T-helper 1 cell (primary cell): Measurements from ENCODE around the gene PDGFRB.
"Not testable (repeated sequence)": the region's sequence is repeated elsewhere in the genome, so short reads cannot be mapped to it uniquely, and the experiment has no call there.

Experiments used
- DNase-seq, 5 donors: peaks; one replicate each; pipeline ENCODE4 v3.0.0-alpha.2; 2012 to 2020

Gene PDGFRB

DNA sequence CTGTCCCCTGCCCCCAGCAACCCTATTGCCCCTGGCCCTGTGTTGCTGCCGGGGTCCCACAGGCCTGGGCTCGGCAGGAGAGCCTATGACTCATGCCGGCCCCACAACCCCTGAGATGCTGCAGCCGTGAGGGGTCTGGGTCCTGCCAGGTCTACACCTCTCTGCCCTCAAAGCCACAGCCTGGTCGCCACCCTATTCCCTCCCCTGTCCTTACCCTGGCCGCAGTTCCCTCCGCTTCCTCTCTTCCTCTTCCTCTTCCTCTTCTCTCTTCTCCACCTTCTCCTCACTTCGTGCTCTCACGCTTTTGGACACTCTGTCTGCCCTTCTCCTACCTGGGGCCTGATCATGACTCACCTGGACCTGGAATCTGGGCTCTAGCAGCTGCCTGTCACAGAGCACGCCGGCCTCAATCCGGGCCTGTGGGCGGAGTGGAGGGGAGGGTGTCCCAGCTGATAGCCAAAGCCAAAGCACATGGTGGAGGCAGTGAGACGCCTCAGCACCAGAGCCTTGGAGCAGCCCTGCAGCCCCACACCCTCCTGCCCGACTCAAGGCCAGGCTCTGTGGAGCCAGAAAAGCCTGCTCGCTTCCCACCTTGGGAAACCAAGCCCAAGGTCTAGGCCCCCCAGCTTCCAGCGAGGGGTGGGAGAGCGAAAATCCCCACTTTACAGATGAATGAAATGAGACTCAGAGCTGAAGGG, 42.4 kb downstream of the PDGFRB start:
- DNase-seq, result no peak

- DNase-seq, result no peak
These were observed 43.2 kb downstream of the PDGFRB start for GRCh38 chr5:150112201-150113046.

- DNase-seq, result no peak
These were observed 44.5 kb downstream of the PDGFRB start for GRCh38 chr5:150111122-150111521.

GRCh38 chr5:150109921-150110320, 45.7 kb downstream of the PDGFRB start:
- no peak for DNase-seq

DNA sequence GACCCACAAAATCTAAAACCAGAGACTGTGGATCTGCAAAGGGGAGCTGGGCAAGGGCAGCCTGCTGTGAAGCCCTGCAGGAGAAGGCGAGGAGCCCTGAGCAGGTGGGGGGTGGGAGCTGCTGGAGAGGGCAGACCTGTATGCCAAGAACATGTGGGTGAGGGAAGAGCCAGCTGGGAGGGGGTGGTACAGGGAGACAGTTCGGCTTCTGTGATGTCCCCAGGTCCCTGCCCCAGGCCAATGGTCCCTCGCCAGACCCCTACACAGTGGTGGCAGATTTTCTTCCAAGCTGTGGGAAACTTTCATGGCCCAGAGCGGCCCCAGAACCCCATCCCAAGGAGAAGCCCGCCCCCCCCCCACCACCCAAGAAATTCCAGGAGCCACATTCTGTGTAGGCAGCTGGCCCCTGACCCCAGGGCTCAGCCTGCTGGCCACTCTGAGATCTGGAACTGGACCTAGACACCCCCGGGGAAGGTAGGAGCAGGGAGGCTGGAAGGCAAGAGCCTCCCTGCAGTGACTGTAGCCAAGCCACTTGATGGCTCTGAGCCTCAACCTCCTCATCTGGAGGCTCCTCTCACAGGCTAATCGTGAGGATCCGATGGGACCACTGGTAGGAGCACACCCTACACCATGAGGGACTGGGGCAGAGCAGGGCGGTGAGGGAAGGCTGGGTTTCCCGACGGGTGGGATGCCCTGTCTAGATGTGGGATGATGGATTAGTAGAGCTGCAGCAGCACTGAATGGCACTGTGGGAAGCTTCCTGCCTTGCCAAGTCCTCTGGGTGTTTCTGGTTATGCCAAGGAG, 46.7 kb downstream of the PDGFRB start:
- no peak for DNase-seq

DNA sequence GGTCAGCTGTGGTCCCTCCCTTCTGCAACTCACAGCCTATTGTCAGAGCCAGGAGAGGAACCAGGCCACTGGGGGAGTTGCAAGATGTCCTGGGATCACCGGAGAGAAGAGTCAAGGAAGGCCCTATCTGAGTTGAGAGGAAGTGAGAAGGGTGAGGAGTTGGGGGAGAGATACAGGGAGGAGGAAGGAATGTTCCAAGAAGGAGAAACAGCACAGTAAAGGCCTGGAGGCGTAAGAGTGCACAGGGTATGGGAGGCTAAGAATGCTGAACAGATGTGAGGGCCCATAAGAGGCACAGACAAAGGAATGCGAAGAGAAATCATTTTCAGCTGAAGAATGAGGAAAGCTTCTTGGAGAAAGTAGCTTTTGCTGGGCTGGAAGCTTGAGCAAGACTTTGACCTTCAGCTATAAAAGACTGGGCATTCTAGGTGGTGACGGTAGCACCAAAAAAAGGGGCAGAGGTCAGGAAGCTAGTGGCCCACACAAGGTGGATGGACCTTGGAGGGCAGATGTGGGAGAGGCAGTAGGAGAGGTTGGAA, 47.7 kb downstream of the PDGFRB start:
- DNase-seq, result no peak

GRCh38 chr5:150106674-150107426, 48.8 kb downstream of the PDGFRB start:
- DNase-seq, result peak in 1 of 5 donors; percentile 7

GRCh38 chr5:150105928-150106615, 49.6 kb downstream of the PDGFRB start:
- no peak for DNase-seq

DNA sequence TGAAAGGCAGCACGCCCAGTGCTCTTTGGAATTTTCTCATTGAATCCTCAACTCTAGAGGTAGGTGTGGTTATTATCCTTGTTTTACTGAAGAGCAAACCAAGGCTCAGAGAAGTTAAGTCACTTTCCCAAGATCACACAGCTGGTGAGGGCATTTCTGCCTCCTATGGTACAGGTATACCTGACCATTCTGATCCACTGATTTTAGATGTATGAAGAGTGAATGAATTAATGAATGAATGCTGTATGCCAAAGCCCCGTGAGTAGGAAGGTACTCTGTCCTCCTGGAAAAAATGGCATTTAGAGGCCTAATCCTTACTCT, 51.1 kb downstream of the PDGFRB start:
- no peak for DNase-seq

DNA sequence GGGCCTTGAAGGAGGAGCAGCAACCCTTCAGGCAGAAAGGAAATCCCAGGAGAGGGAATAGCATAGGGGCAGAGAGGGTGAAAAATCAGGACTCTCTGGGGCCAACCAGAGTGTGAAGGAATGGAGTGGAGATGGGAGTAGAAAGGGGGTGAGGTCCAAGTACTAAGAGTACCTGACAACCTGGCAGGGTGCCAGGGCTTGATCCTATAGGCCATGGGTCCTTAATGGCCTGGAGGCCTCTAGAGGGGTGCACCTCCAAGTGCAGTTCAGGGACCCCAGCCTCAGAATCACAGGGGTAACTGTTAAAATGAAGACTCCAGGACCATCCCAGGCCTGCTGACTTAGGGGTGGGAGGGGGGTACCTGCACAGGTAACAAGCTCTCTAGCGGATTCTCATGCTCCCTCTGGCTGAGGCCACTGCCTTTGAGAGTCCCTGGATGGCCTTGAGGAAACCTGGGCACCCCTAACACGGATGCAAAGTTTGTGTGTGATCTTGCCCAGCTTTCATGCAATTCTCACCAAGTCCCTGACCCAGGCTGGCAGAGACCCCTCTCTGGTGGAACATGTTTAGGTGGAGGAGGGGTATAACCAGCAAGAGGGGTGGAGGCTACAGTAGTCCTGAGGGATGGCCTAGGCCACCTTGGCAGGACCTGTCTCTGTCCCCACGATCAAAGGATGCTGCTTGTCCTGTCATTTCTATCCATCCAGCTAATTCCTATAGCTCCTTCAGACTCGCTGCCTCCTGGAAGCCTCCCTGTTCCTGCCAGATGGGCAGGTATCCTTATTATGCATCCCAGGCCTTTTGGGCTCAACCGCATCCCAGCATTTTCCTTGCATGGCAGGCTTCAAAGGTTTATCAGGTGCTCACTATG, 51.7 kb downstream of the PDGFRB start:
- DNase-seq, result no peak

GRCh38 chr5:150101023-150101422, 54.6 kb downstream of the PDGFRB start:
- DNase-seq, result no peak

GRCh38 chr5:150097152-150097551, 58.5 kb downstream of the PDGFRB start:
- DNase-seq, result no peak

DNA sequence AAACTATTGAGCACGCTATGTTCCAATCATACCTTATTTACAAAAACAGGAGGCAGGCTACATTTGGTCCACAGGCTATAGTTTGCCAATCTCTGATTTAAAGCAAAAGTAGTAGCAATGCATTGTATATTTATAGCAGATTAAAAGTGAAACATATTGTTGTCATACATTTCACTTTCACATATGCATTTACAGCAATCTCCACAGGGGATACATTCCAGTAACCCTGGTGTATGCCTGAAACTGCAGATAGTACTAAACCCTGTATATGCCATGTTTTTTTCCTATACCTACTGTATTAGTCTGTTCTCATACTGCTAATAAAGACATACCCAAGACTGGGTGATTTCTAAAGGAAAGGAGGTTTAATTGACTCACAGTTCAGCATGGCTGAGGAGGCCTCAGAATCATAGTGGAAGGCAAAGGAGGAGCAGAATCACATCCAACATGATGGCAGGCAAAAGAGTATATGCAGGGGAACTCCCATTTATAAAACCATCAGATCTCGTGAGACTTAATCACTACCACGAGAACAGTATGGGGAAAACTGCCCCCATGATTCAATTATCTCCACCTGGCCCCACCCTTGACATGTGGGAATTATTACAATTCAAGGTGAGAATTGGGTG, 63.4 kb downstream of the PDGFRB start:
- DNase-seq, result no peak

DNA sequence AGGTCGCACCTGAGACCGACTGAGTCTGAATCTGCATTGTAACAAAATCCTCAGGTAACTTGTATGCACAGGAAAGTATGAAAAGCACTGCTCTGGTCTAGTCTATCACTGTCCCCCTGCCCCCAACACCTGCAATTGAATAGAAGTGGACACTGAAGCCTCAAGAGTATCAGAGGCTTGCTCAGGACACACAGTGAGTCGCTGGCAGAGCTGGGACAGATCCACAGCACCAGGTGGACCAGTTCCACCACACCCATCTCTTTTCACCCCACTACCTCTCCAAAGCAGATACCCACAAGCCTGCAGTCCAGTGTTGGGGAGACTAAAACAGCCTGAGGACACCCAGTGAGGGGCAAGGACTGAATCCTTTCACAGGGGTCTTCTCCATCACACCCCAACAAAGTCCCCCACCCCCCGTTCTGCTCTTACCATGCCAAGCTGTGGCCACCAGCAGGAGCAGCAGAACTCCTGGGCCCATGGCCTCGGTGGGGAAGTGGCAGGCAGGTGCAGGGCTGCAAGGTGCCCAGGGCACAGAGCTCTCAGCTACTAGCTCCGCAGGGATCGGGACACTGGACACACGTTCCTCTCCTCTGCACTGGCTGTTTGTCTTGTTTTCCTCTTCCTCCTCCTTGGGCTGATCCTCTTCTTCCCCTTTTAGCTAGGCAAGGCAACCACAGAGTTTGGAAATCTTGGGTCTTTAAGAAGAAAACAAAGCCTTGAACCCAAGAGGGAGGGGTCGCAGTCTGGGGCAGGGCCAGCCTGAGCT, 69.5 kb downstream of the PDGFRB start, which contains the start of gene CSF1R:
Gene CSF1R (minus strand): TSS at position 605 of the 766 bp plus-strand sequence. CDS start 127 bp downstream, at position 478.
- DNase-seq, result no peak

- no peak for DNase-seq
These were observed 70.3 kb downstream of the PDGFRB start for GRCh38 chr5:150085191-150085912.

DNA sequence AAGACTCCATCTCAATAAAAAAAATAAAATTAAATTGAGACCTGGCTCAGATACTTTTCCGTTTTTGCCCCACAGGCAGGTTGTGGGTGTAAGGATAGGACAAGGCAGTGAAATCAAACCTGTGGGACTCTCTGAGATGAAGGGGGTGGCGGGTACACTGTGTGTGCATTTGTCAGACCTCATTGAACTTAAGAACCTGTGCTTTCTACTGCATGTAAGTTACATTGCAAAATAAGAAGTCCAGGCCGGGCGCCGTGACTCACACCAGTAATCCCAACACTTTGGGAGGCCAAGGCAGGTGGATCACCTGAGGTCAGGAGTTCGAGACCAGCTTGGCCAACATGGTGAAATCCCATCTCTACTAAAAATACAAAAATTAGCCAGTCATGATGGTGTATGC, 70.9 kb downstream of the PDGFRB start:
- DNase-seq, result not testable (repeated sequence)

GRCh38 chr5:150082889-150083288, 72.8 kb downstream of the PDGFRB start:
- DNase-seq, result no peak

- no peak for DNase-seq
These were observed 73.3 kb downstream of the PDGFRB start for GRCh38 chr5:150082374-150082773.
